Lung (tissue), 12 donors: Measurements from ENCODE around the gene IDH3B. TPM values are rescaled to one million over a fixed set of nuclear protein-coding genes. Genes with fewer than 3 reads are reported as not detected.

Experiments
- ATAC-seq: fragments of 200-7000 bp; cut with Tn5 transposase; one replicate; pipeline ENCODE4 v1.9.1; 2020; ENCODE audit warnings: moderate number of reproducible peaks; ENCODE audit not compliant: insufficient read depth, low FRiP score
- DNase-seq, 3 donors: peaks; one replicate each; pipeline ENCODE4 v3.0.0-alpha.2; 2013 to 2017
- H3K27ac ChIP-seq, 2 donors: one replicate each; pipeline ENCODE4 v1.5.1; 2013; ENCODE audit warnings: mild to moderate bottlenecking in 2 of 2, moderate library complexity in 2 of 2, control low read depth in 1 of 2, inconsistent platforms in 1 of 2, low read depth in 1 of 2, low read length in 1 of 2
- H3K27me3 ChIP-seq, 3 donors: one replicate each; pipeline ENCODE4 v1.5.1; 2013; ENCODE audit warnings: low read length in 2 of 3; ENCODE audit not compliant: control insufficient read depth in 3 of 3, insufficient read depth in 3 of 3
- H3K36me3 ChIP-seq, 4 donors: one replicate each; pipeline ENCODE4 v1.5.1; 2013; ENCODE audit warnings: low read length in 4 of 4, mild to moderate bottlenecking in 1 of 4, moderate library complexity in 1 of 4; ENCODE audit not compliant: control insufficient read depth in 4 of 4, insufficient read depth in 4 of 4
- H3K4me1 ChIP-seq, 5 donors: one replicate each; pipeline ENCODE4 v1.5.1; 2013; ENCODE audit warnings: low read length in 5 of 5, mild to moderate bottlenecking in 2 of 5, moderate library complexity in 1 of 5; ENCODE audit not compliant: control insufficient read depth in 5 of 5, insufficient read depth in 5 of 5
- H3K4me3 ChIP-seq: one replicate; pipeline ENCODE4 v1.5.1; 2013; ENCODE audit warnings: mild to moderate bottlenecking, control low read depth, moderate library complexity
- H3K9ac ChIP-seq, 2 donors: one replicate each; pipeline ENCODE4 v1.5.1; 2013; ENCODE audit warnings: low read length in 2 of 2, control low read depth in 1 of 2; ENCODE audit not compliant: insufficient read depth in 1 of 2
- H3K9me3 ChIP-seq, 4 donors: one replicate each; pipeline ENCODE4 v1.5.1; 2013; ENCODE audit warnings: low read length in 3 of 4, mild to moderate bottlenecking in 1 of 4, moderate library complexity in 1 of 4; ENCODE audit not compliant: control insufficient read depth in 4 of 4, insufficient read depth in 3 of 4
- CTCF ChIP-seq: IDR thresholded peaks from 2 replicates; pipeline ENCODE4 v1.5.1; 2012; ENCODE audit warnings: mild to moderate bottlenecking; ENCODE audit errors: control extremely low read depth, extremely low read depth
- WGBS, 2 donors: extraction: QIAGEN DNeasy Blood & Tissue Kit; methylation state at CpG; one replicate each; pipeline ENCODE4 v1.1.7; 2013; 5-methylcytosine and 5-hydroxymethylcytosine counted together
- polyA plus RNA-seq, 2 donors: library from polyadenylated mRNA; stranded (reverse); fragments of 200-250 nt; gene quantifications; one replicate each; pipeline ENCODE4 v1.2.1, GENCODE V29; 2013
- total RNA-seq, 2 donors: library from RNA; depleted of rRNA in 1 of 2; stranded (reverse); fragments of >200 nt in 1 of 2; gene quantifications; one replicate each; pipeline ENCODE4 v1.2.1, GENCODE V29; 2014 to 2021
- donor health status: control.
- donor health status: control.
- donor health status: Bipolar disorder and iron deficiency.
- donor health status: healthy.
- donor health status: DM: yes; HTN: yes; CAD: no.

IDH3B gene
- total and polyA plus RNA-seq, 4 donors = 65.3 to 83.1 (median 70.1) TPM

GRCh38 chr20:2653556-2654383 is 10.2 kb downstream of the IDH3B start:
- Histone ChIP-seq H3K9ac (peak overlapping the region; percentile 74 to 76), H3K36me3 (peaks cover 16 to 49% (median 42%) of the 10 kb centered on the region in 4 donors), H3K9me3 (no peaks in the 10 kb centered on the region), H3K27me3 (no peaks in the 10 kb centered on the region), H3K27ac (no peak overlapping the region), H3K4me1 (peaks cover 0 to 20% (median 3%) of the 10 kb centered on the region in 5 donors), H3K4me3 (peak overlapping the region; percentile 88)
- no peak for TF ChIP-seq CTCF
- ATAC-seq = no peak
- WGBS, 2 donors = 42 to 50% methylated on average over 24 of the region's 24 CpGs
- no peak for DNase-seq

- H3K36me3 ChIP-seq = peaks cover 16 to 42% (median 36%) of the 10 kb centered on the region in 4 donors
- WGBS, 2 donors = 1% methylated on average over 50 to 56 of the region's 56 CpGs
- H3K4me1 ChIP-seq = peaks cover 0 to 20% (median 3%) of the 10 kb centered on the region in 5 donors
- H3K9me3 ChIP-seq = no peaks in the 10 kb centered on the region
- no peak for TF ChIP-seq CTCF
- H3K27me3 ChIP-seq = no peaks in the 10 kb centered on the region
- DNase-seq = no peak
- ATAC-seq = peak; percentile 63
- peak overlapping the region; percentile 71 to 85 for H3K27ac ChIP-seq
- H3K4me3 ChIP-seq = peak overlapping the region; percentile 88
- H3K9ac ChIP-seq = peak overlapping the region; percentile 74 to 76
These were observed 11.1 kb downstream of the IDH3B start for GRCh38 chr20:2652724-2653555.

DNA sequence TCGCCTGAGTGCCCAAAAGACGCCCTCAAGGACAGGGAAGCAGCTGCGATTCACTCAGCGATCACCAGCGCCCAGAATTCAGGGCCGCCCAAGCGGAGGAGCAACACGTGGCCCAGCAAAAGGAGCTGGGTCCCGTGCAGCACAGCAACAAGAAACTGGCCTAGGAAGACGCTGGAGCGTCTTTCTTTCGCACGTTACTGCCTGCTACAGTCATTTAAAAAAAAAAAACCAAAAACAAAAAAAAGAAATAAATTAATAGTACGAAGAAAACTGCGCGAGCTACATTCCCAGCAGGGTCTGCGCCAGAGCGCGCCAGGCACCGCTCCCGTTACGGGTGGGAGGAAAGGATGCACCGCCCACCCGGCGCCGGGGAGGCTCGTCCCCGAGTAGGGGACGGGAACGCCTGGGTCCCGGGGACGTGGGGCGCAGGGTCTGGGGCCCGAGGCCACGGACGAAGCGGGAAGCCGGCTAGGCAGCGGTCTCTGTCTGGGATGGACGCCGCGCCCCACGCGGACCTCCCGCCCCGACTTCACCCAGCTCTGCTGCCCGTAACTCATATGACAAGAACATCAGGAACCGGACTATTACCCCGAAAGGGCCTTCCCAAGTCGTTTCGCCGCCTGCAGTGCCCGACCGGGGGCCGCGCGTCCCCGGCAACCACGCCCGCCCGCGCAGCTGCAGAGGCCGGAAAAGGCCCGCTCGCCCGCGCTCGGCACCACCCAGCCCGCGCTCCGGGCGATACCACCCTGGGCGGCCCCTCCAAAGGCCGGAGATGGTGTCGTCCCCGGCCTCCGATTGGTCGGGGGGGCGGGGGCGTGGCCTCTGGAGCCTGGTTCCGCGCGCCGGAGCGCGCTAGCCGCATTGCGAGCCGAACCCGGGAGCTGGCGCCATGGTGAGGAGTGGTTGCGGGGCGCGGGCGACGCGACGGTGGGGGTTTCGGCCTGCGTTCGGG is 12.0 kb downstream of the IDH3B start, which contains the start of gene NOP56:
Gene NOP56, plus strand, starts transcription at position 861 of the 952 bp plus-strand sequence. Its CDS starts 29 bp downstream, at position 890.
- no peak for TF ChIP-seq CTCF
- Histone ChIP-seq H3K27ac (peak within 1 kb of the TSS; percentile 92 to 95), H3K9ac (peak within 1 kb of the TSS; percentile 74 to 76), H3K4me1 (peaks cover 0 to 20% (median 3%) of the 10 kb centered on the region in 5 donors), H3K27me3 (no peaks in the 10 kb centered on the region), H3K9me3 (no peaks in the 10 kb centered on the region), H3K4me3 (peak within 1 kb of the TSS; percentile 92), H3K36me3 (peaks cover 14 to 37% (median 31%) of the 10 kb centered on the region in 4 donors)
- 0% methylated on average over 92 to 101 of the region's 101 CpGs for WGBS, 2 donors
- peak; percentile 99 for ATAC-seq
- peak; percentile 94 to 97 (median 96) for DNase-seq
